GM19468 (cell line): ENCODE results near the gene TNFAIP8L3.

Source experiments
- ATAC-seq: cut with Tn5 transposase; IDR thresholded peaks from one replicate; pipeline ENCODE4 v1.9.1; 2021; ENCODE audit warnings: mild to moderate bottlenecking, moderate library complexity, moderate number of reproducible peaks; ENCODE audit not compliant: unreplicated experiment; ENCODE audit errors: extremely low read depth

Gene TNFAIP8L3

DNA sequence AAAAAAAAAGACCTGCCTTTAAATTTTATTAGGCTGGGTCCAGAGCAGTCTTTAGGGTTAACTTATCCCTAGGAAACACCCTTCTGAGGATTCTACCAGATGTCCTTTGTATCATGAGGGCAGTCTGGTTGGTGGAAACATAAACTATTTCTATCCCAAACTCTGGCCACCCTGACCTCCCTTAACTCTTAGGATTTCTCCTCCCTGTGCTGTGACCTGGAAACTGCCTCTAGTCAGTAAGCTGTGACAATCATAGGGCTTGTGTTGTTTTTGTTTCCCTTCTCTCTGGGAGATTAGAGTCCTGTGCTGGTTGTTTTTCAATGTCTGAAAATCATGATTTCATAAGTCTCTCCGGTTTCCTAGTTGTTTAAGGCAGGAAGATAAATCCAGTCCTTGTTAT lies 78.1 kb downstream of the TNFAIP8L3 start:
- no peak for ATAC-seq

DNA sequence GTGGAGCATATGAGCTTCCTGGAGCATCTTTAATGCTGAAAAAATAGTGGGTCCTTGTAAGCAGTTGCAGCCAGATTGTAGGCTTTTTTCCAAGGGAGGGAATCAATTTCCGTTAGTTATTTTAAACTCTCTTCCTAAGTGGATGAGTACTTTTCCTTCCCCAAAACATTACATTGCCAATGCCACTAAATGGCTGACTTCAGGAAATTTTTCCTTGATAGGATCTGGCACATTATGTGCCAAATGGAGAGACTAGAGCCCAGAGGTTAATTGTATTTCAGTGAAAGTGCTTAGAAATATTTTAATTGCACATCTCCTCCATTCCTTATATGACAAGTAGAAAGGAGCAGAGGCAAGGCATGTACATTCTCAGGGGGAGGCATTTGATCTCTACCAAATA lies 83.5 kb downstream of the TNFAIP8L3 start:
- ATAC-seq, result no peak

DNA sequence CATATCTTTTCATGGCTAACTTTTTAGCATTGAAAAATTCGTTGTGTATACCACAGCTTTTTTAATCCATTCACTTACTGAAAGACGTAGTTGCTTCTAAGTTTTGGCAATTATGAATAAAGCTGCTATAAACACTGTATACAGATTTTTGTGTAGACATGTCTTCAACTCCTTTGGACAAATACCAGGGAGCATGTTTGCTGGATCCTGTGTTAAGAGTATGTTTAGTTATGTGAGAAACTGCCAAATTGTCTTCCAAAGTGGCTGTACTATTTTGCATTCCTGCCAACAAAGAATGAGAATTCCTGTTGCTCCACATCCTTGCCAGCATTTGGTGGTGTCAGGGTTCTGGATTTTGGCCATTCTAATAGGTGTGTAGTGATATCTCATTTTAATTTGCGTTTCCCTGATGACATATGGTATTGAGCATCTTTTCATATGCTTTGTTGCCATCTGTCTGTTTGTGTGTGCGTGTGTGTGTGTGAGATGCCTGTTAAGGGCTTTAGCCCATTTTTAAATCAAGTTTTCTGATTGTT lies 87.5 kb downstream of the TNFAIP8L3 start:
- no peak for ATAC-seq
